Ectodermal cell (in vitro differentiated cells): ENCODE results near the gene ATP5MK.
"Not testable (repeated sequence)": the region's sequence is repeated elsewhere in the genome, so short reads cannot be mapped to it uniquely, and the experiment has no call there.

Experiments
- H3K27ac ChIP-seq: 2 replicates; pipeline ENCODE4 v1.7.0; 2013; ENCODE audit warnings: mild to moderate bottlenecking, low read depth, low read length; ENCODE audit not compliant: insufficient read depth, poor library complexity, severe bottlenecking
- H3K27me3 ChIP-seq: 2 replicates; pipeline ENCODE4 v1.7.0; 2013; ENCODE audit warnings: mild to moderate bottlenecking, low read length; ENCODE audit not compliant: insufficient read depth, control insufficient read depth, poor library complexity, severe bottlenecking
- H3K36me3 ChIP-seq: one replicate; pipeline ENCODE4 v1.7.0; 2013; ENCODE audit warnings: low read length; ENCODE audit not compliant: control insufficient read depth, insufficient read depth
- H3K4me1 ChIP-seq: one replicate; pipeline ENCODE4 v1.7.0; 2013; ENCODE audit warnings: low read length; ENCODE audit not compliant: control insufficient read depth, insufficient read depth
- H3K4me3 ChIP-seq: 2 replicates; pipeline ENCODE4 v1.7.0; 2013; ENCODE audit warnings: low read depth, low read length, control low read depth; ENCODE audit not compliant: insufficient read depth
- H3K9me3 ChIP-seq: 2 replicates; pipeline ENCODE4 v1.7.0; 2013; ENCODE audit warnings: mild to moderate bottlenecking, low read length, moderate library complexity; ENCODE audit not compliant: control insufficient read depth
- WGBS, 2 experiments: methylation state at CpG; one replicate each; pipeline ENCODE4 v1.1.7; 2013; ENCODE audit warnings: missing lambda C conversion rate in 2 of 2; 5-methylcytosine and 5-hydroxymethylcytosine counted together

The ATP5MK gene

DNA sequence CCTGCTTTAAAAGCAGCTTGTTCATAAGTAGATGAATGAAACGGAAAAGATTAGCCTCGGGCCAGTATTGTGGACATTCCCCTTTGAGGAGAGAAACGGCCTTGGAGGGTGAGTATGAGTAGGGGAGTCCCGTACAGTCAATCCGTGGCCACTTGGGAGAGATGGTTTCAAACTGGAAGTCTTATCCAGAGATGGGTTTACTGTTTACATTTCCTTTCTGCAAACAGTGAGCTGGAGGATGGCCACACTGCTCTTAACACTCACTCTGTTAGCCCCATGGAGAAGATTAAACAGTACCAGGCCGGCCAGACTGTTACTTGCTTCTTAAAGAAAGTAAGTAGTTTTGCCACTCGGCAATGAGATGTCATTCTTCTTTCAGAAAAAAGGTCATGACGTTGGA lies 35.6 kb upstream of the ATP5MK start:
- WGBS, 2 experiments, result 95 to 96% methylated on average over 8 of the region's 8 CpGs
- Histone ChIP-seq H3K4me1 (no peaks in the 10 kb centered on the region), H3K27me3 (no peaks in the 10 kb centered on the region), H3K9me3 (no peaks in the 10 kb centered on the region), H3K27ac (no peak overlapping the region), H3K4me3 (no peak overlapping the region), H3K36me3 (peaks cover 44% of the 10 kb centered on the region)

GRCh38 chr10:103429647-103430046 lies 33.4 kb upstream of the ATP5MK start:
- 90 to 96% methylated on average over 5 of the region's 5 CpGs for WGBS, 2 experiments
- Histone ChIP-seq H3K9me3 (no peaks in the 10 kb centered on the region), H3K4me3 (no peak overlapping the region), H3K36me3 (peaks cover 47% of the 10 kb centered on the region), H3K4me1 (no peaks in the 10 kb centered on the region), H3K27me3 (no peaks in the 10 kb centered on the region), H3K27ac (no peak overlapping the region)

DNA sequence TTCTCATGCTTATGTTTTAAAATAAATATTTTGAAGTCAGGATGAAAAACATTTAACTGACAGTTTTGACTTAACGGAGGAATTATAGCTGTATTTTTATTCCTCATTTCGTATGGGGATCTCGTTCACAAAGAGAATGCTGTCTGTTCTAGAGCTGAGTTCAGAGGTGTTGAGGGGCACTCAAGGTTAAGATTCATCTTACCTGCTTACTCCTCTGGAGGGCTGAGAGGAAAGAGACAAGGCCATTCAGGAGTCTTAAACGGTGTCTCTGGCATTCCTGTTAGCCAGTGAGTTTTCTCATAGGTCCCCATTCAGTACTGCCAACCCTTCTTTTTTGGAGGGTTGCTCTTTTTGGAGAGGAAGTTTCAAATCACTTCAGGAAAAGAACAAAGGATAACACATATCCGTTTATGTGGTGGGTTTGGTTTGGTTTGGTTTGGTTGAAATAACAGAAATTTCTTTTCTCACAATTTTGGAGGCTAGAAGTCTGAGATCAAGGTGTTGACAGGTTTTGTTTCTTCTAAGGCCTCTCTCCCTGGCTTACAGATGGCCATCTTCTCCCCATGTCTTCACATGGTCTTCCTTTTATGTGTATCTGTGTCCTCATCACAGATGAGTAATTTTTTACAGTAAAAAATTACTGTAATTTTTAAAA lies 32.8 kb upstream of the ATP5MK start:
- WGBS, 2 experiments, result 96% methylated on average over 4 to 5 of the region's 5 CpGs
- H3K4me3 ChIP-seq, result no peak overlapping the region
- no peaks in the 10 kb centered on the region for H3K4me1 ChIP-seq
- H3K36me3 ChIP-seq, result peaks cover 51% of the 10 kb centered on the region
- H3K9me3 ChIP-seq, result no peaks in the 10 kb centered on the region
- no peak overlapping the region for H3K27ac ChIP-seq
- H3K27me3 ChIP-seq, result no peaks in the 10 kb centered on the region

- H3K36me3 ChIP-seq, result peaks cover 55% of the 10 kb centered on the region
- no peaks in the 10 kb centered on the region for H3K9me3 ChIP-seq
- no peaks in the 10 kb centered on the region for H3K27me3 ChIP-seq
- H3K4me1 ChIP-seq, result no peaks in the 10 kb centered on the region
- no peak overlapping the region for H3K4me3 ChIP-seq
- no peak overlapping the region for H3K27ac ChIP-seq
- 91 to 93% methylated on average over 9 of the region's 9 CpGs for WGBS, 2 experiments
These were observed 31.6 kb upstream of the ATP5MK start for GRCh38 chr10:103427866-103428265.

GRCh38 chr10:103423748-103424147 lies 27.5 kb upstream of the ATP5MK start:
- Histone ChIP-seq H3K4me1 (no peaks in the 10 kb centered on the region), H3K4me3 (no peak overlapping the region), H3K9me3 (no peaks in the 10 kb centered on the region), H3K27me3 (no peaks in the 10 kb centered on the region), H3K27ac (no peak overlapping the region), H3K36me3 (peaks cover 63% of the 10 kb centered on the region)
- WGBS, 2 experiments, result 92 to 93% methylated on average over 5 of the region's 5 CpGs

GRCh38 chr10:103419101-103419500 lies 22.8 kb upstream of the ATP5MK start:
- no peaks in the 10 kb centered on the region for H3K9me3 ChIP-seq
- peaks cover 81% of the 10 kb centered on the region for H3K36me3 ChIP-seq
- no peaks in the 10 kb centered on the region for H3K27me3 ChIP-seq
- H3K27ac ChIP-seq, result no peak overlapping the region
- H3K4me3 ChIP-seq, result no peak overlapping the region
- WGBS, 2 experiments, result 95 to 96% methylated on average over 4 of the region's 4 CpGs
- no peaks in the 10 kb centered on the region for H3K4me1 ChIP-seq

- Histone ChIP-seq H3K4me1 (no peaks in the 10 kb centered on the region), H3K27ac (no peak overlapping the region), H3K36me3 (peaks cover 81% of the 10 kb centered on the region), H3K4me3 (no peak overlapping the region), H3K27me3 (no peaks in the 10 kb centered on the region), H3K9me3 (no peaks in the 10 kb centered on the region)
- WGBS, 2 experiments, result 95 to 96% methylated on average over 5 of the region's 5 CpGs
These were observed 21.3 kb upstream of the ATP5MK start for GRCh38 chr10:103417601-103418000.

DNA sequence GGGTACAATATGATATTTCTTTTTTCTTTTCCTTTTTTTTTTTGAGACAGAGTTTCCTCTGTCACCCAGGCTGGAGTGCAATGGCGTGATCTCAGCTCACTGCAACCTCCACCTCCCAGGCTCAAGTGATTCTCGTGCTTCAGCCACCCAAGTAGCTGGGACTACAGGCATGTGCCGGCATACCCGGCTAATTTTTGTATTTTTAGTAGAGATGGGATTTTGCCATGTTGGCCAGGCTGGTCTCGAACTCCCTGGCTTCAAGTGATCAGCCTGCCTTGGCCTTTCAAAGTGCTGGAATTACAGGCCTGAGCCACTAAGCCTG lies 20.8 kb upstream of the ATP5MK start:
- H3K27ac ChIP-seq, H3K9me3 ChIP-seq, H3K4me1 ChIP-seq, H3K27me3 ChIP-seq, H3K4me3 ChIP-seq: not testable (repeated sequence)
- peaks cover 79% of the 10 kb centered on the region for H3K36me3 ChIP-seq
- WGBS, 2 experiments, result 90 to 96% methylated on average over 5 of the region's 5 CpGs

DNA sequence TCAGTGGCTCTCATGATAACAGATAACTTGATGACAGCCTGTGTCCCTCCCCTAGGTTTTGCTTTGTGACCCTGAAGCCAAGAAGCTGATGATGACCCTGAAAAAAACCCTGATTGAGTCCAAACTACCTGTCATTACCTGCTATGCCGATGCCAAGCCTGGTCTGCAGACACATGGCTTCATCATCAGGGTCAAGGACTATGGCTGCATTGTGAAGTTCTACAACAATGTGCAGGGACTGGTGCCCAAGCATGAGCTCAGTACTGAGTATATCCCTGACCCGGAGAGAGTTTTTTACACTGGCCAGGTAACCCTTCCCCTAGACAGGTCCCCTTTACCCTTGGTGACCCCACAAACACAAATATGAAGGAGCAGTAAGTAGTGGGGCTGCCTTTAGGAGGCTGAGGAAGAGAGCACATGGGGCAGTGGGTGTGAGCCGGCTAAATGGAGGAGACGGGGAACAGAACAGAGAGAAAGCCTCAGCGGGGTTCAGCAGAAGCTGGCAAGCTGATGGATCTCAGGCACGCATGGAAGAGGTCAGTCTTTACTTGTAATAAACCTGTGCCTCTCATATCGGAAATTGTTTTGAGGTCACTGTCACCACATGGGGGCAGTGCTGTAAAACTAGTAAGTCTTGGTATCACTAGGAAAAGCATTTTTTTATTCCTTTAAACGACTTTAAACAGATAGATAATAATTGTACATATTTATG lies 20.3 kb upstream of the ATP5MK start:
- Histone ChIP-seq H3K36me3 (peaks cover 79% of the 10 kb centered on the region), H3K9me3 (no peaks in the 10 kb centered on the region), H3K4me3 (no peak overlapping the region), H3K4me1 (no peaks in the 10 kb centered on the region), H3K27ac (no peak overlapping the region), H3K27me3 (no peaks in the 10 kb centered on the region)
- WGBS, 2 experiments, result 91% methylated on average over 7 of the region's 8 CpGs

DNA sequence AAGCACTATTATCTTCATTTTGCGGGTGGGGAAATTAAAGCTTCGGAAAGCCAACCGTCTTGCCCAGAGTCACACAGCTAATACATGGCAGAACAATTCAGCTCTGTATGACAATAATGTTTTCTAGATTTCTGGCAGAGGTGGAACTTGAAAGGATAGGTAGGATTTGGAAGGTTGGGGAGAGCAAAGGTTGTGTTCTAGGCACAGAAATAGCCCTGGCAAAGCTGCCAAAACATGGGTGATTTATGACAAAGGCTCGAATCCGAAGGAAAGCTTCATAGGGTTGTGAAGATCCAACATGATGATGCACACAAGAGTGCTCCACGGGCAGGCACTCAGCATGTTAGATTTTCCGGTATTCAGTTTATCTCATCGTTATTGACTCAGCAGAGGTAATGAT lies 19.3 kb upstream of the ATP5MK start:
- Histone ChIP-seq H3K4me3 (no peak overlapping the region), H3K27ac (no peak overlapping the region), H3K4me1 (no peaks in the 10 kb centered on the region), H3K27me3 (no peaks in the 10 kb centered on the region), H3K36me3 (peaks cover 77% of the 10 kb centered on the region), H3K9me3 (no peaks in the 10 kb centered on the region)
- WGBS, 2 experiments, result 96 to 97% methylated on average over 8 of the region's 8 CpGs
